Measurements from ENCODE around the gene FAM135A.

Gene FAM135A

GRCh38 chr6:70380252-70380651 lies 33.1 kb upstream of the FAM135A start:
- Histone ChIP-seq H3K9ac (ENCODE audit: low read depth, low read length) (no peak overlapping the region), H3K4me1 (ENCODE audit: insufficient read depth, low read length) (no peaks in the 10 kb centered on the region), H3K36me3 (ENCODE audit: insufficient read depth, low read length) (no peaks in the 10 kb centered on the region), H3K27ac (ENCODE audit: low read depth, low read length) (no peak overlapping the region), H3K27me3 (ENCODE audit: insufficient read depth, low read length) (no peaks in the 10 kb centered on the region), H3K4me3 (ENCODE audit: low read length) (no peak overlapping the region), H3K9me3 (ENCODE audit: insufficient read depth, low read depth, low read length) (no peaks in the 10 kb centered on the region)
- WGBS, result 96% methylated on average over 5 of the region's 5 CpGs

GRCh38 chr6:70380771-70381416 lies 32.4 kb upstream of the FAM135A start:
- 90% methylated on average over 11 of the region's 11 CpGs for WGBS
- Histone ChIP-seq H3K36me3 (ENCODE audit: insufficient read depth, low read length) (no peaks in the 10 kb centered on the region), H3K4me3 (ENCODE audit: low read length) (no peak overlapping the region), H3K9me3 (ENCODE audit: insufficient read depth, low read depth, low read length) (no peaks in the 10 kb centered on the region), H3K4me1 (ENCODE audit: insufficient read depth, low read length) (no peaks in the 10 kb centered on the region), H3K27me3 (ENCODE audit: insufficient read depth, low read length) (no peaks in the 10 kb centered on the region), H3K27ac (ENCODE audit: low read depth, low read length) (no peak overlapping the region), H3K9ac (ENCODE audit: low read depth, low read length) (no peak overlapping the region)

- H3K27me3 ChIP-seq (ENCODE audit: insufficient read depth, low read length), result no peaks in the 10 kb centered on the region
- H3K4me1 ChIP-seq (ENCODE audit: insufficient read depth, low read length), result no peaks in the 10 kb centered on the region
- no peak overlapping the region for H3K4me3 ChIP-seq (ENCODE audit: low read length)
- WGBS, result 92% methylated on average over 4 of the region's 5 CpGs
- no peaks in the 10 kb centered on the region for H3K9me3 ChIP-seq (ENCODE audit: insufficient read depth, low read depth, low read length)
- no peak overlapping the region for H3K9ac ChIP-seq (ENCODE audit: low read depth, low read length)
- no peak overlapping the region for H3K27ac ChIP-seq (ENCODE audit: low read depth, low read length)
- no peaks in the 10 kb centered on the region for H3K36me3 ChIP-seq (ENCODE audit: insufficient read depth, low read length)
These were observed 31.9 kb upstream of the FAM135A start for GRCh38 chr6:70381417-70381782.

DNA sequence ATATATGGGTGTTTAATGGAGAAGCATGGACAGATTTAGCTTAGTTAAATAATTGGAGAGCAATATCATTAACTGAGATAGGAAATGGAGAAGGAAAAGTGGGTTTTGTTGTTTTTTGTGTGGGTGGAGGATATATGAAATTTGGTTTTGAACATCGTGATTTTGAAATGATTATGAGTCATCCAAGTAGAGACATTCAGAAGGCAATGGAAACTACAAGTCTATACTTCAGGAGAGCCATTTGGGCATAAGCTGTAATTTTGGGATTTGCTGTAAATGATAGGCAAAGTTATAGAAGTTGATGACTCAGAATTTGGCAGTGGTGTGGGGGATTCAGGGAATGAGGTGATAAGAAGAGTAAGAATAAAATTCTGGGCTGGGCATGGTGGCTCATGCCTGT lies 27.4 kb upstream of the FAM135A start:
- Histone ChIP-seq H3K4me1 (ENCODE audit: insufficient read depth, low read length) (no peaks in the 10 kb centered on the region; the same call in 1 of the 2 replicates), H3K9me3 (ENCODE audit: insufficient read depth, low read depth, low read length) (no peaks in the 10 kb centered on the region), H3K36me3 (ENCODE audit: insufficient read depth, low read length) (no peaks in the 10 kb centered on the region), H3K4me3 (ENCODE audit: low read length) (no peak overlapping the region), H3K27me3 (ENCODE audit: insufficient read depth, low read length) (no peaks in the 10 kb centered on the region), H3K27ac (ENCODE audit: low read depth, low read length) (no peak overlapping the region), H3K9ac (ENCODE audit: low read depth, low read length) (no peak overlapping the region)
- 93% methylated on average over 1 of the region's 1 CpG for WGBS

DNA sequence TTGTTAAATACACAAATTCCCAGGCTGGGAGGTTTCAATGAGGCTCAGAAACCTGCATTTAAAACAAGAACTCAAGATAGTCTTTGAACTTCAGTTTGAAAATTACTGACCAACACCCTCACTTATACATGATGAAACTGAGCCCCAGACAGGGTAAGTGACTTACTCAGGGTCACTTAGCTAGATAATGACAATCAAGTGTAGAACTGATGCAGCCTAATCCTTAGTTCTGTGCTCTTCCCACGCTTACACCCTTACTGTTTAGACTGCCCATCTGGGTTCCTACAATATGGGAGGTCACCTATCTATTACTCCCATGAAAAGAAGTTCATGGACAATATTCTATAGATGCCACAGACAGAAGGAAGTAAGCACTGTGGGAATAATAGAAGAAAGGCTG lies 24.5 kb upstream of the FAM135A start:
- Histone ChIP-seq H3K27ac (ENCODE audit: low read depth, low read length) (no peak overlapping the region), H3K9ac (ENCODE audit: low read depth, low read length) (no peak overlapping the region), H3K4me1 (ENCODE audit: insufficient read depth, low read length) (no peaks in the 10 kb centered on the region; the same call in 1 of the 2 replicates), H3K36me3 (ENCODE audit: insufficient read depth, low read length) (no peaks in the 10 kb centered on the region), H3K9me3 (ENCODE audit: insufficient read depth, low read depth, low read length) (no peaks in the 10 kb centered on the region), H3K4me3 (ENCODE audit: low read length) (no peak overlapping the region), H3K27me3 (ENCODE audit: insufficient read depth, low read length) (no peaks in the 10 kb centered on the region)
- WGBS, result 95% methylated on average over 1 of the region's 1 CpG

- no peak overlapping the region for H3K9ac ChIP-seq (ENCODE audit: low read depth, low read length)
- no peak overlapping the region for H3K4me3 ChIP-seq (ENCODE audit: low read length)
- H3K36me3 ChIP-seq (ENCODE audit: insufficient read depth, low read length), result no peaks in the 10 kb centered on the region
- no peaks in the 10 kb centered on the region for H3K27me3 ChIP-seq (ENCODE audit: insufficient read depth, low read length)
- no peaks in the 10 kb centered on the region for H3K9me3 ChIP-seq (ENCODE audit: insufficient read depth, low read depth, low read length)
- no peak overlapping the region for H3K27ac ChIP-seq (ENCODE audit: low read depth, low read length)
- H3K4me1 ChIP-seq (ENCODE audit: insufficient read depth, low read length), result no peaks in the 10 kb centered on the region; the same call in 1 of the 2 replicates
These were observed 24.0 kb upstream of the FAM135A start for GRCh38 chr6:70389261-70389660.

DNA sequence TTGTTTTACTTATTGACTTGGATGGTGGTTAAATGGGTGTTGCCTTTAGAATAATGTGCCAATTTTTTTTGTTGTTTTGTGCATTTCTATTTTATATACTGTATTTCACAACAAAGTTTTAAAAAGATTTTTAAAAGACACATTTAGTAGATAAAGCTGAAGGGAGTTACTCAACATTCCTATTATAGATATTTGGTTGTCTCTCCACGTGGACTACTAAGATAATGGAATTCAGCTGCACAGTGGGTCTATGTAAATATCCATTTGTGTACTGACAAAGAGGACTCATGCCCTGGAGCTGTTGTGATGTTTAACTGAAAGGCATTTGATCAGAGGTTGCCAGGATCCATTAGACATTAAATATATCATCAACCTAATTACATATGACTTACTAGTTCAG lies 23.2 kb upstream of the FAM135A start:
- Histone ChIP-seq H3K27ac (ENCODE audit: low read depth, low read length) (no peak overlapping the region), H3K9me3 (ENCODE audit: insufficient read depth, low read depth, low read length) (no peaks in the 10 kb centered on the region), H3K4me3 (ENCODE audit: low read length) (no peak overlapping the region), H3K27me3 (ENCODE audit: insufficient read depth, low read length) (no peaks in the 10 kb centered on the region), H3K36me3 (ENCODE audit: insufficient read depth, low read length) (no peaks in the 10 kb centered on the region), H3K4me1 (ENCODE audit: insufficient read depth, low read length) (no peaks in the 10 kb centered on the region; the same call in 1 of the 2 replicates), H3K9ac (ENCODE audit: low read depth, low read length) (no peak overlapping the region)
- 29% methylated on average over 1 of the region's 1 CpG for WGBS

DNA sequence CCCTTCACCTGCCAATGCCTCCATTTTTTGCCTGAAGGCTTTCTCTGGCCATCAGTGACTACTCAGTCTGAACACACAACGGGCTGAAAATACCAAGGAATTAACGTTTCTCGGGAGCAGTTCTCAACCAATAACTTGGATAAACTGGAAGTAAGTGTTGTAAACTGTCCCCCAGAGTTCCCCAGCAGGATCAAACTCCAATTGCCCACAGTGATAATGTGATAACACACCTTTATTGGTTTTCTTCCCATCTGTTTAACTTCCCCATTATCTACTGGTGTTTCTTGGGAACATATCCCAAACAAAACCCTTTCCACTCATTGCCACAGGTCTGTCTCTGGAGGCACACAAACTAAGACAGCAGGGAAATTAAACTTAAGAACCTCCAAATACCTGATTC lies 21.8 kb upstream of the FAM135A start:
- Histone ChIP-seq H3K9me3 (ENCODE audit: insufficient read depth, low read depth, low read length) (no peaks in the 10 kb centered on the region), H3K27ac (ENCODE audit: low read depth, low read length) (no peak overlapping the region), H3K36me3 (ENCODE audit: insufficient read depth, low read length) (no peaks in the 10 kb centered on the region), H3K9ac (ENCODE audit: low read depth, low read length) (no peak overlapping the region), H3K27me3 (ENCODE audit: insufficient read depth, low read length) (no peaks in the 10 kb centered on the region), H3K4me1 (ENCODE audit: insufficient read depth, low read length) (no peaks in the 10 kb centered on the region; the same call in 1 of the 2 replicates), H3K4me3 (ENCODE audit: low read length) (no peak overlapping the region)
- WGBS, result 86% methylated on average over 3 of the region's 3 CpGs

- no peak overlapping the region for H3K9ac ChIP-seq (ENCODE audit: low read depth, low read length)
- no peaks in the 10 kb centered on the region for H3K9me3 ChIP-seq (ENCODE audit: insufficient read depth, low read depth, low read length)
- 95% methylated on average over 20 of the region's 20 CpGs for WGBS
- H3K36me3 ChIP-seq (ENCODE audit: insufficient read depth, low read length), result no peaks in the 10 kb centered on the region
- H3K27me3 ChIP-seq (ENCODE audit: insufficient read depth, low read length), result no peaks in the 10 kb centered on the region
- no peak overlapping the region for H3K27ac ChIP-seq (ENCODE audit: low read depth, low read length)
- peaks cover 8% of the 10 kb centered on the region for H3K4me1 ChIP-seq (ENCODE audit: insufficient read depth, low read length)
- H3K4me3 ChIP-seq (ENCODE audit: low read length), result no peak overlapping the region
These were observed 18.6 kb upstream of the FAM135A start for GRCh38 chr6:70394518-70395300.

DNA sequence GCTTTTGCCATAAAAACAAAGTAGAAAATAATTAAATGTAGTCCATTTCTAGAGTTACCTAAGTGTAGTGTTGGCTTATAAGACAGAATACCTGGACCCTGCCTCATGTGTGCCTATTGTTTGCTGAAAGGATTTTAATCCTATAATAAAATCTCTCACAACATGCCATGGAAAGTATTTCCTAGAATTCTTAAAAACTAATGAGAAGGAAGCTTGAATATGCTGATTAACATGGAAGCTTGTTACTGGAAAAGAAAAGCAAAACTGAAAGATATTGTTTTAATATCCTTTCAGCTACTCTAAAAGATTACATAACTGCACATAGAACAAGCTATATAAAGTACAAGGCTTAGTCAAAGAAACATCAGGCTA lies 18.0 kb upstream of the FAM135A start:
- H3K36me3 ChIP-seq (ENCODE audit: insufficient read depth, low read length), result no peaks in the 10 kb centered on the region
- H3K27ac ChIP-seq (ENCODE audit: low read depth, low read length), result no peak overlapping the region
- no peak overlapping the region for H3K9ac ChIP-seq (ENCODE audit: low read depth, low read length)
- H3K27me3 ChIP-seq (ENCODE audit: insufficient read depth, low read length), result no peaks in the 10 kb centered on the region
- no peak overlapping the region for H3K4me3 ChIP-seq (ENCODE audit: low read length)
- peaks cover 8% of the 10 kb centered on the region for H3K4me1 ChIP-seq (ENCODE audit: insufficient read depth, low read length)
- H3K9me3 ChIP-seq (ENCODE audit: insufficient read depth, low read depth, low read length), result no peaks in the 10 kb centered on the region

GRCh38 chr6:70396163-70396562 lies 17.1 kb upstream of the FAM135A start:
- no peak overlapping the region for H3K27ac ChIP-seq (ENCODE audit: low read depth, low read length)
- no peak overlapping the region for H3K4me3 ChIP-seq (ENCODE audit: low read length)
- no peak overlapping the region for H3K9ac ChIP-seq (ENCODE audit: low read depth, low read length)
- no peaks in the 10 kb centered on the region for H3K9me3 ChIP-seq (ENCODE audit: insufficient read depth, low read depth, low read length)
- H3K4me1 ChIP-seq (ENCODE audit: insufficient read depth, low read length), result peaks cover 8% of the 10 kb centered on the region
- H3K36me3 ChIP-seq (ENCODE audit: insufficient read depth, low read length), result no peaks in the 10 kb centered on the region
- H3K27me3 ChIP-seq (ENCODE audit: insufficient read depth, low read length), result no peaks in the 10 kb centered on the region
- no CpG with 5 or more reads among the region's 1 CpG for WGBS
